ENCODE data around the gene IPMK. TPM values are rescaled to one million over a fixed set of nuclear protein-coding genes. Genes with fewer than 3 reads are reported as not detected.

Gene IPMK
- total and polyA plus RNA-seq, 8 donors, result 1.1 to 4.6 (median 2.6) TPM

DNA sequence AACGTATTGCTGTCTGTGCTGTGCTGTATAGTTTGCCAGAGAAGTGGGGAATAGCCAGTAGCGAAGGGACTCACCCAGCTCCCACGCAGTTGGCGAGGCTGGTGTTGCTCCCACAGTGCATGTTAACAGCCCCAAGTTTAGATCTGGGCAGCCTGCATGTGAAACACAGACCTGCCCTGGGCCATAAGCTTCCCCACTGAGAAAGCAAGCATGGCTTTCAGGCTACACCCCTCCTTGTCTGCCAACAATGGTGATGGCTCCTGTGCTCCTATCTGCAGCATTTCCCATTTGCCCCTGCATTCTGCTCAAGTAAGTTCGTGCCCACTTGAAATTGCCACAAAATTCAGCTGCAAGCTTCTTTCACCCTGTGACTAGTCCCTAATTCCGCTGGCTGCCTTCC is 57.5 kb downstream of the IPMK start:
- TF ChIP-seq, protein P1, sequence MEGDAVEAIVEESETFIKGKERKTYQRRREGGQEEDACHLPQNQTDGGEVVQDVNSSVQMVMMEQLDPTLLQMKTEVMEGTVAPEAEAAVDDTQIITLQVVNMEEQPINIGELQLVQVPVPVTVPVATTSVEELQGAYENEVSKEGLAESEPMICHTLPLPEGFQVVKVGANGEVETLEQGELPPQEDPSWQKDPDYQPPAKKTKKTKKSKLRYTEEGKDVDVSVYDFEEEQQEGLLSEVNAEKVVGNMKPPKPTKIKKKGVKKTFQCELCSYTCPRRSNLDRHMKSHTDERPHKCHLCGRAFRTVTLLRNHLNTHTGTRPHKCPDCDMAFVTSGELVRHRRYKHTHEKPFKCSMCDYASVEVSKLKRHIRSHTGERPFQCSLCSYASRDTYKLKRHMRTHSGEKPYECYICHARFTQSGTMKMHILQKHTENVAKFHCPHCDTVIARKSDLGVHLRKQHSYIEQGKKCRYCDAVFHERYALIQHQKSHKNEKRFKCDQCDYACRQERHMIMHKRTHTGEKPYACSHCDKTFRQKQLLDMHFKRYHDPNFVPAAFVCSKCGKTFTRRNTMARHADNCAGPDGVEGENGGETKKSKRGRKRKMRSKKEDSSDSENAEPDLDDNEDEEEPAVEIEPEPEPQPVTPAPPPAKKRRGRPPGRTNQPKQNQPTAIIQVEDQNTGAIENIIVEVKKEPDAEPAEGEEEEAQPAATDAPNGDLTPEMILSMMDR (IDR thresholded peaks at IDR 0.05), result no peak
- 91 to 94% methylated on average over 6 of the region's 6 CpGs for WGBS, 2 donors
- Histone ChIP-seq H3K9me3 (no peaks in the 10 kb centered on the region), H3K36me3 (no peaks in the 10 kb centered on the region), H3K4me3 (no peak overlapping the region), H3K27ac (no peak overlapping the region), H3K4me1 (no peaks in the 10 kb centered on the region), H3K27me3 (no peaks in the 10 kb centered on the region)
- FAIRE-seq (no peak), ATAC-seq (no peak), DNase-seq (no peak)
- intact Hi-C loops (cut with DNase I), result no loop called here

DNA sequence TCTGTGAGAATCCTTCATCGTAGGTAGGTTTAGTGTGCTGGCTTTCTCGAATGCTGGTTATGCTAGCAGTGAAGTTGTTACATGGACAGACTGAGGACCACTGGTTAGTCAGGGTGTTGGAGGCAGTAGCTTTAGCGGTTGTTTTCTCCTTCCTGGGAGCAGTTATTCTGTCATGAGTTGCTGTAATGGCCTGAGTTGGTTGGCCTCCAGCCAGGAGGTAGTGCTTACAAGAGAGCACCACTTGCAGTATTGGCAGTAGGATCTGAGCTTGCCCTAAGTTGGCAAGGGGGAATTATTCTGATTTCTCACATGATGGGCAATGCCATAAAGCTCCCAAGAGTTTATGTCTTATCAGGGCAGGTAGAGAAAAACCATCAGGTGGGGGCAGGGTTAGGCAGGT is 58.0 kb downstream of the IPMK start:
- peak in 1 of 6 donors; percentile 33 for DNase-seq
- Histone ChIP-seq H3K27me3 (no peaks in the 10 kb centered on the region), H3K4me1 (no peaks in the 10 kb centered on the region), H3K36me3 (no peaks in the 10 kb centered on the region), H3K9me3 (no peaks in the 10 kb centered on the region), H3K4me3 (no peak overlapping the region), H3K27ac (no peak overlapping the region)
- intact Hi-C loops (cut with DNase I), result no loop called here
- TF ChIP-seq, protein P1 (IDR thresholded peaks at IDR 0.05), result no peak
- WGBS, 2 donors, result 91 to 97% methylated on average over 3 of the region's 3 CpGs
- no peak for ATAC-seq
- FAIRE-seq, result no peak

DNA sequence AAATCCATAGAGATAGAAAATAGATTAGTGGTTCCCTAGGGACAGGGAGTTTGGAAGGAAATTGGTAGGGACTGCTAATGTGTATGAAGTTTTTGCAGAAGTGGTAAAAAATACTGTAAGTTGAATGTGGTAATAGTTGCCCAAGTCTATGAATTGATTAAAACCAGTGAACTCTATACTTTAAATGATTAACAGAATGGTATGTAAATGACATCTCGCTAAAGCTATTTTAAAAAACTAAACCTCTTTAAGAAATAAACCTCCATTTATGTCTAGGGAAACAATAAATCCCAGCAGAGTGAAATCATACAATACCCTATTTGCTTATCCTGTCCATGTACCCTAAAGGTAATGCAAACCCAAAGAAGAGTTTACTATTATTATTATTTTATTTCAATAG is 61.4 kb downstream of the IPMK start:
- H3K4me3 ChIP-seq, result no peak overlapping the region
- no peaks in the 10 kb centered on the region for H3K27me3 ChIP-seq
- H3K9me3 ChIP-seq, result no peaks in the 10 kb centered on the region
- intact Hi-C loops (cut with DNase I), result no loop called here
- FAIRE-seq (no peak), ATAC-seq (no peak), DNase-seq (no peak)
- WGBS, 2 donors, result 92 to 95% methylated on average over 1 of the region's 1 CpG
- no peaks in the 10 kb centered on the region for H3K4me1 ChIP-seq
- no peak overlapping the region for H3K27ac ChIP-seq
- TF ChIP-seq, protein P1 (IDR thresholded peaks at IDR 0.05), result no peak
- no peaks in the 10 kb centered on the region for H3K36me3 ChIP-seq

DNA sequence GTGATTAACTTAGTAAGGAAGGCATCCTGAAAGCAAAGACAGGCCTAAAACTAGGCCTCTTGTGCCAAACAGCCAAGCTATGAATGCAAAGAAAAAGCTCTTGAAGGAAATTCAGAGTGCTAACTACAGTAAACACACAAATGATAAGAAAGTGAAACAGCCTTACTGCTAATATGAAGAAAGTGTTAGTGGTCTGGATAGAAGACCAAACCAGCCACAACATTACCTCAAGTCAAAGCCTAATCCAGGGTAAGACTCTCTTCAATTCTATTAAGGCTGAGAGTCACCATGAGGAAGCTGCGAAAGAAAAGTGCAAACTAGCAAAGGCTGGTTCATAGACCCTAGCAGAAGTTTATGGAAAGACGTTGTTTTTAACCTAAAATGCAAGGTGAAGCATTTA is 66.0 kb downstream of the IPMK start:
- no peaks in the 10 kb centered on the region for H3K9me3 ChIP-seq
- intact Hi-C loops (cut with DNase I), result no loop called here
- TF ChIP-seq, protein P1 (IDR thresholded peaks at IDR 0.05), result no peak
- H3K27me3 ChIP-seq, result no peaks in the 10 kb centered on the region
- no peak for FAIRE-seq
- DNase-seq, result no peak
- H3K4me3 ChIP-seq, result no peak overlapping the region
- ATAC-seq, result no peak
- 94 to 95% methylated on average over 2 of the region's 2 CpGs for WGBS, 2 donors
- peaks cover 0 to 6% (median 0%) of the 10 kb centered on the region in 3 donors for H3K36me3 ChIP-seq
- H3K27ac ChIP-seq, result no peak overlapping the region
- H3K4me1 ChIP-seq, result no peaks in the 10 kb centered on the region

DNA sequence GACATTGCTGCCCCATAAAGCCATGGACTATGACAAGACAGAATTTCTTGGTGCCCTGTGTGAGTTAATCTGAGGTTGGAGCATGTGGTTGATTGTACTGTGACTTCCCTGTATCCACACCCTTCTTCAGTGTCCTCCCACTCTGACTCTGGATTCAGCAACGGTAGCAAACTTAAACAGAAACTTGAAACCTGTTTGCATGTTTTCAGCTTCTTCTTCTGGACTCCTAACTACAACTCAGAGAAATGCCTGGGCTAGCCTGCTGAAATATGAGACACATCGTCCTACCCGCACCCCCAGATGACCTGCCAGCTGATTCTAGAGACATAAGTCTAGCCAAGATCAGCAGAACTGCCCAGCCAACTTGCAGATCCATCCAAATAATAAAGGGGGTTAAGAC is 78.4 kb downstream of the IPMK start:
- TF ChIP-seq, protein P1 (IDR thresholded peaks at IDR 0.05), result no peak
- Histone ChIP-seq H3K36me3 (no peaks in the 10 kb centered on the region), H3K27ac (no peak overlapping the region), H3K4me1 (no peaks in the 10 kb centered on the region), H3K4me3 (no peak overlapping the region), H3K27me3 (no peaks in the 10 kb centered on the region), H3K9me3 (no peaks in the 10 kb centered on the region)
- DNase-seq (no peak), FAIRE-seq (no peak), ATAC-seq (no peak)
- intact Hi-C loops (cut with DNase I), result no loop called here
- WGBS, 2 donors, result 18 to 23% methylated on average over 3 of the region's 3 CpGs
